Inflammatory macrophage (primary cell): ENCODE data around the gene MTUS2.

Experiments used
- DNase-seq, 2 donors: peaks; one replicate each; pipeline ENCODE4 v3.0.0-alpha.2; 2020 to 2022

MTUS2 gene

GRCh38 chr13:29422015-29422414 lies 601.9 kb downstream of the MTUS2 start:
- DNase-seq, result no peak

- DNase-seq, result no peak
Measured at GRCh38 chr13:29423050-29423449, 602.9 kb downstream of the MTUS2 start.

- no peak for DNase-seq
Measured at GRCh38 chr13:29427937-29428309, 607.8 kb downstream of the MTUS2 start.

- no peak for DNase-seq
Measured at GRCh38 chr13:29428310-29429181, 608.4 kb downstream of the MTUS2 start.

- no peak for DNase-seq
Measured at GRCh38 chr13:29429286-29429900, 609.3 kb downstream of the MTUS2 start.

GRCh38 chr13:29434217-29434945 lies 614.2 kb downstream of the MTUS2 start:
- DNase-seq, result no peak

GRCh38 chr13:29435125-29435911 lies 615.2 kb downstream of the MTUS2 start:
- no peak for DNase-seq

GRCh38 chr13:29436291-29436690 lies 616.2 kb downstream of the MTUS2 start:
- no peak for DNase-seq

- DNase-seq, result no peak
Measured at GRCh38 chr13:29436721-29437280, 616.7 kb downstream of the MTUS2 start.

- no peak for DNase-seq
Measured at GRCh38 chr13:29438769-29439168, 618.6 kb downstream of the MTUS2 start.

GRCh38 chr13:29439601-29440388 lies 619.7 kb downstream of the MTUS2 start:
- DNase-seq, result no peak

GRCh38 chr13:29441306-29441705 lies 621.2 kb downstream of the MTUS2 start:
- DNase-seq, result no peak

- DNase-seq, result no peak
Measured at GRCh38 chr13:29446016-29446415, 625.9 kb downstream of the MTUS2 start.

- DNase-seq, result peak; percentile 6 to 24
Measured at GRCh38 chr13:29448174-29448573, 628.0 kb downstream of the MTUS2 start.

GRCh38 chr13:29449726-29450125 lies 629.6 kb downstream of the MTUS2 start:
- no peak for DNase-seq

- no peak for DNase-seq
Measured at GRCh38 chr13:29451976-29452375, 631.8 kb downstream of the MTUS2 start.

GRCh38 chr13:29452773-29453616 lies 632.9 kb downstream of the MTUS2 start:
- no peak for DNase-seq

GRCh38 chr13:29453617-29454011 lies 633.5 kb downstream of the MTUS2 start:
- no peak for DNase-seq

- DNase-seq, result peak in 1 of 2 donors; percentile 7
Measured at GRCh38 chr13:29454931-29455481, 634.9 kb downstream of the MTUS2 start.

GRCh38 chr13:29456419-29456818 lies 636.3 kb downstream of the MTUS2 start:
- DNase-seq, result no peak
